K562 (cell line): ENCODE results near the gene TTC39B. TPM values are rescaled to one million over a fixed set of nuclear protein-coding genes. Genes with fewer than 3 reads are reported as not detected.

Experiments used
- ATAC-seq: fragments of 200-7000 bp; cut with Tn5 transposase; 3 replicates; pipeline ENCODE4 v1.9.1; 2020; ENCODE audit warnings: moderate library complexity
- BruUV-seq: library from RNA; stranded (reverse); fragments of 400-500 nt; replicated peaks from 2 replicates; lab custom pipeline; 2021; lab: Mats Ljungman, UMichigan
- CTCF ChIA-PET: fragments of 300-600 bp; formaldehyde crosslinking; extraction: SDS; loops from one replicate; lab custom pipeline; 2021; ENCODE audit warnings: low intra/inter-chr PET ratio; lab: Yijun Ruan, JAX
- POLR2A ChIA-PET: fragments of 300-600, 350-650 bp; sonication (Branson Sonifier 250); formaldehyde crosslinking; extraction: SDS; loops from one replicate; lab custom pipeline; 2021; ENCODE audit warnings: antibody characterized with exemption, inconsistent platforms; lab: Yijun Ruan, JAX
- DNase-seq, 4 experiments: peaks; one replicate each; pipeline versions ENCODE4 v3.0.0 to v3.0.0-alpha.2; 2011 to 2018; ENCODE audit warnings: low spot score in 3 of 4, mixed read lengths in 3 of 4; ENCODE audit errors: extremely low read depth in 1 of 4
- FAIRE-seq: peaks from 2 replicates; lab custom pipeline; 2011; peaks lifted over from hg19 to GRCh38; lab: Jason Lieb, UNC
- H2AFZ ChIP-seq: 2 replicates; pipeline ENCODE4 v1.6.0; 2011; ENCODE audit warnings: low read depth, low read length, control low read depth, inconsistent platforms
- H3K27ac ChIP-seq: fragments of 200-600 bp; 3 replicates; pipeline ENCODE4 v1.8.0; 2011; ENCODE audit warnings: low read depth, mild to moderate bottlenecking, control low read depth, inconsistent platforms, low read length, moderate library complexity, mixed read lengths; ENCODE audit errors: extremely low read depth
- H3K27me3 ChIP-seq, 2 experiments: fragments of 300-600 bp in 1 of 2; 2 replicates in 1 of 2; 3 replicates in 1 of 2; pipeline versions ENCODE4 v1.6.0 to v1.8.0; 2011; ENCODE audit warnings: inconsistent platforms in 2 of 2, low read length in 2 of 2, mild to moderate bottlenecking in 1 of 2, mixed read lengths in 1 of 2, moderate library complexity in 1 of 2; ENCODE audit not compliant: control insufficient read depth in 2 of 2, insufficient read depth in 2 of 2
- H3K36me3 ChIP-seq: fragments of 300-600 bp; 3 replicates; pipeline ENCODE4 v1.8.0; 2011; ENCODE audit warnings: mild to moderate bottlenecking, low read length, inconsistent platforms; ENCODE audit not compliant: control insufficient read depth, insufficient read depth
- H3K4me1 ChIP-seq, 2 experiments: fragments of 200-600 bp in 1 of 2; replicated peaks in 1 of 2; 2 replicates in 1 of 2; 3 replicates in 1 of 2; pipeline versions ENCODE4 v1.5.1 to v1.8.0; 2011; ENCODE audit warnings: inconsistent platforms in 2 of 2, low read length in 2 of 2, mild to moderate bottlenecking in 1 of 2, mixed read lengths in 1 of 2, moderate library complexity in 1 of 2; ENCODE audit not compliant: control insufficient read depth in 2 of 2, insufficient read depth in 2 of 2
- H3K4me2 ChIP-seq: 2 replicates; pipeline ENCODE4 v1.6.1; 2011; ENCODE audit warnings: low read length, control low read depth, inconsistent platforms, mixed read lengths; ENCODE audit not compliant: insufficient read depth
- H3K4me3 ChIP-seq: fragments of 200-600 bp; sonication (generic), shearing (Covaris generic); 2 replicates; pipeline ENCODE4 v1.5.1; 2016; ENCODE audit warnings: control low read depth, inconsistent platforms
- H3K79me2 ChIP-seq: fragments of 200-600 bp; 3 replicates; pipeline ENCODE4 v1.8.0; 2011; ENCODE audit warnings: low read length, inconsistent platforms; ENCODE audit not compliant: control insufficient read depth, insufficient read depth
- H3K9ac ChIP-seq, 2 experiments: 2 replicates each; pipeline versions ENCODE4 v1.6.0 to v1.6.1; 2011; ENCODE audit warnings: low read depth in 2 of 2, low read length in 2 of 2, control low read depth in 1 of 2, inconsistent platforms in 1 of 2, mild to moderate bottlenecking in 1 of 2, mixed read lengths in 1 of 2; ENCODE audit not compliant: insufficient read depth in 1 of 2
- H3K9me1 ChIP-seq: one replicate; pipeline ENCODE4 v1.6.0; 2011; ENCODE audit warnings: inconsistent platforms, mild to moderate bottlenecking, low read length, moderate library complexity; ENCODE audit not compliant: control insufficient read depth, insufficient read depth
- H3K9me3 ChIP-seq: replicated peaks from 2 replicates; pipeline ENCODE4 v1.5.1; 2011; ENCODE audit warnings: low read depth, low read length, inconsistent platforms; ENCODE audit not compliant: control insufficient read depth, insufficient read depth
- H4K20me1 ChIP-seq: replicated peaks from 2 replicates; pipeline ENCODE4 v1.6.1; 2011; ENCODE audit warnings: low read length, inconsistent platforms, mixed read lengths; ENCODE audit not compliant: control insufficient read depth, insufficient read depth
- NR4A1 ChIP-seq, 2 experiments: fragments of 250-450 bp in 1 of 2; fragments of 450-650 bp in 1 of 2; sonication (Bioruptor Pico) in 1 of 2; IDR thresholded peaks; 2 replicates each; pipeline versions ENCODE4 v1.4.0 to v1.6.1; 2016 to 2020; ENCODE audit warnings: mild to moderate bottlenecking in 2 of 2, missing compliant biosample characterization in 1 of 2, missing genetic modification characterization in 1 of 2, moderate library complexity in 1 of 2
- RAD21 ChIP-seq, 2 experiments: fragments of 250-450 bp in 1 of 2; fragments of 450-650 bp in 1 of 2; sonication (Bioruptor Pico) in 1 of 2; formaldehyde crosslinking in 1 of 2; IDR thresholded peaks in 1 of 2; conservative IDR thresholded peaks in 1 of 2; 2 replicates each; pipeline versions ENCODE4 v1.4.0 to v1.8.0; 2020 to 2022; ENCODE audit warnings: mild to moderate bottlenecking in 2 of 2, moderate library complexity in 1 of 2
- SMC3 ChIP-seq: conservative IDR thresholded peaks from 2 replicates; pipeline ENCODE4 v1.6.1; 2011; ENCODE audit warnings: low read depth, low read length, improper control_type of control experiment; ENCODE audit not compliant: insufficient read depth
- ZNF175 ChIP-seq: fragments of 200-800 bp; sonication (Bioruptor generic); IDR thresholded peaks from 2 replicates; pipeline ENCODE4 v1.6.1; 2016; ENCODE audit warnings: low read depth, mild to moderate bottlenecking, missing genetic modification characterization, missing compliant biosample characterization
- whole genome bisulfite sequencing: fragments of 100-300 bp; shearing (Covaris generic); methylation state at CpG from one replicate; pipeline ENCODE4 v1.1.6; 2016; ENCODE audit warnings: low coverage, mixed read lengths; ENCODE audit not compliant: insufficient coverage; ENCODE audit errors: missing lambda C conversion rate; 5-methylcytosine and 5-hydroxymethylcytosine counted together
- in situ Hi-C: fragments of 300-500 bp; cut with MboI; formaldehyde crosslinking; loops from 4 replicates; pipeline ENCODE4 v1.15.0; 2018; ENCODE audit warnings: inconsistent platforms, mixed read lengths
- intact Hi-C: fragments of 100-400 bp; cut with micrococcal nuclease; formaldehyde crosslinking; loops from 2 replicates; pipeline ENCODE4 v1.14.2; 2022
- polyA plus RNA-seq, 8 experiments: library from polyadenylated mRNA; depleted of rRNA in 4 of 8; stranded (reverse) in 5 of 8; unstranded in 3 of 8; fragments of >200 nt; fragmentation: Nextera tagmentation in 2 of 8; fragmentation: Illumina TruSeq in 1 of 8; extraction: Ambion mirVana in 2 of 8; extraction: Trizol in 1 of 8; gene quantifications; 2 replicates each; pipeline versions ENCODE4 v1.2.1 to v1.2.3, GENCODE V29; 2011 to 2014; ENCODE audit warnings: inconsistent platforms in 1 of 8, missing spikeins in 1 of 8
- total RNA-seq, 7 experiments: library from RNA; depleted of rRNA in 6 of 7; stranded (reverse); fragments of >200 nt in 6 of 7; fragmentation: Illumina TruSeq in 2 of 7; extraction: Trizol in 2 of 7; gene quantifications; 2 replicates each; pipeline versions ENCODE4 v1.2.1 to v1.2.3, GENCODE V29; 2011 to 2021; ENCODE audit warnings: low replicate concordance in 1 of 7
- TF ChIP-seq, protein P1 (sequence below), 3 experiments: IDR thresholded peaks in 2 of 3; conservative IDR thresholded peaks in 1 of 3; 2 replicates each; pipeline ENCODE4 v1.5.1; 2011 to 2012; ENCODE audit warnings: low read length in 3 of 3, mild to moderate bottlenecking in 3 of 3, control low read depth in 2 of 3, improper control_type of control experiment in 1 of 3, inconsistent platforms in 1 of 3, low read depth in 1 of 3, mixed read lengths in 1 of 3, moderate library complexity in 1 of 3; ENCODE audit not compliant: insufficient read depth in 2 of 3
- TF ChIP-seq, protein P2 (sequence below), 2 experiments: fragments of 450-650 bp; formaldehyde crosslinking in 1 of 2; IDR thresholded peaks; 2 replicates each; pipeline versions ENCODE4 v1.4.0 to v1.6.1; 2014 to 2020; ENCODE audit warnings: mild to moderate bottlenecking in 2 of 2, borderline replicate concordance in 1 of 2, low read depth in 1 of 2

The TTC39B gene
- total and polyA plus RNA-seq, 9 of the 15 experiments (the other 6 are each of a cell fraction or from before 2014, with no cell fraction given): 0.32 to 1.2 (median 0.95) TPM

DNA sequence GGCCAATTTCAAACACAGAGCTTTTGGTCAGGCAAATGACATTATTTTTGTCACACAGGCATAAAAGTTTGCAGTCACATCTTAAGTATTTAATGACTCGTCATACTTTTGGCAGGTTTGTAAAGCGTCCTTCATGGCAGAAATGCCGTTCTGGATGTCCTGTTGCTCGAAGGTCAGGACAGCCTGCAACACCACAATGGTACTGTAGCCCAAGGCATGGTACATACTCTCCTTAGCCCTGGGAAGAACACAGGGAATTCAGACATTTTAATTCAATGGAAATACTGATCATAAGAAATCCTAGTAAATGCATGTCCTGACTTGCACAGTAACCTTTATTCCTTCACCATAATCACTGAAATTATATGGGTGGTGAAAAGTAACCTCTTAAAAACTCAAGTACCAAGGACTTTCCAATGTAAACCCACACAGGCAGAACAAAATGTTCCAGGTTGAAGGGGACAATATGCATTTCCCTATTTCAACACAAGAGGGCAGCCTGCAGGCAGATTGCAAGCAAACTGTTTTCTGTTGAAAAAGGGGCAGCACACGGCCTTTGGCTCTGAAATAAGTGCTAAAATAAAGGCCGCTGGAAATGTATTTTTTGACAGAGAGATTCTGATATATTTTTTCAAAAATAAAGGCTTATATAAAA is 95.7 kb downstream of the TTC39B start:
- H3K27ac ChIP-seq: no peak overlapping the region
- H3K4me1 ChIP-seq: no peaks in the 10 kb centered on the region
- FAIRE-seq (no peak), ATAC-seq (peak; percentile 58; the same call in 1 of the 3 replicates), DNase-seq (peak; percentile 21 to 62 (median 30))
- H3K79me2 ChIP-seq: no peaks in the 10 kb centered on the region
- no peaks in the 10 kb centered on the region for H3K27me3 ChIP-seq
- H3K36me3 ChIP-seq: no peaks in the 10 kb centered on the region
- no peaks in the 10 kb centered on the region for H3K9me1 ChIP-seq
- intact Hi-C loops: loop anchor here (1.0 to 5.0 kb wide), 2 partner anchors 206 to 395 kb away; no protein-coding TSS in a partner anchor
- ChIA-PET POLR2A (no interaction called here), CTCF (interaction anchor here (0.6 to 1.5 kb wide), 3 partner anchors 48 to 432 kb away, joined by 3 to 8 read pairs (median 3); no protein-coding TSS in a partner anchor)
- H3K4me3 ChIP-seq: no peak overlapping the region
- TF ChIP-seq NR4A1 (CRISPR knock-in tag; IDR thresholded peaks at IDR 0.05) (no peak), NR4A1 (tag; IDR thresholded peaks at IDR 0.05) (no peak), SMC3 (peak; percentile 74), RAD21 (CRISPR knock-in tag; conservative IDR thresholded peaks at IDR 0.05 in 1 of 2, IDR thresholded peaks at IDR 0.05 in 1 of 2) (peak; percentile 65 to 72), ZNF175 (no peak)
- TF ChIP-seq, protein P1, sequence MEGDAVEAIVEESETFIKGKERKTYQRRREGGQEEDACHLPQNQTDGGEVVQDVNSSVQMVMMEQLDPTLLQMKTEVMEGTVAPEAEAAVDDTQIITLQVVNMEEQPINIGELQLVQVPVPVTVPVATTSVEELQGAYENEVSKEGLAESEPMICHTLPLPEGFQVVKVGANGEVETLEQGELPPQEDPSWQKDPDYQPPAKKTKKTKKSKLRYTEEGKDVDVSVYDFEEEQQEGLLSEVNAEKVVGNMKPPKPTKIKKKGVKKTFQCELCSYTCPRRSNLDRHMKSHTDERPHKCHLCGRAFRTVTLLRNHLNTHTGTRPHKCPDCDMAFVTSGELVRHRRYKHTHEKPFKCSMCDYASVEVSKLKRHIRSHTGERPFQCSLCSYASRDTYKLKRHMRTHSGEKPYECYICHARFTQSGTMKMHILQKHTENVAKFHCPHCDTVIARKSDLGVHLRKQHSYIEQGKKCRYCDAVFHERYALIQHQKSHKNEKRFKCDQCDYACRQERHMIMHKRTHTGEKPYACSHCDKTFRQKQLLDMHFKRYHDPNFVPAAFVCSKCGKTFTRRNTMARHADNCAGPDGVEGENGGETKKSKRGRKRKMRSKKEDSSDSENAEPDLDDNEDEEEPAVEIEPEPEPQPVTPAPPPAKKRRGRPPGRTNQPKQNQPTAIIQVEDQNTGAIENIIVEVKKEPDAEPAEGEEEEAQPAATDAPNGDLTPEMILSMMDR (IDR thresholded peaks at IDR 0.05 in 2 of 3, conservative IDR thresholded peaks at IDR 0.05 in 1 of 3; ENCODE audit: insufficient read depth in 2 of 3, low read depth in 1 of 3, low read length in 3 of 3): peak; percentile 64 to 69 (median 64)
- TF ChIP-seq, protein P2, sequence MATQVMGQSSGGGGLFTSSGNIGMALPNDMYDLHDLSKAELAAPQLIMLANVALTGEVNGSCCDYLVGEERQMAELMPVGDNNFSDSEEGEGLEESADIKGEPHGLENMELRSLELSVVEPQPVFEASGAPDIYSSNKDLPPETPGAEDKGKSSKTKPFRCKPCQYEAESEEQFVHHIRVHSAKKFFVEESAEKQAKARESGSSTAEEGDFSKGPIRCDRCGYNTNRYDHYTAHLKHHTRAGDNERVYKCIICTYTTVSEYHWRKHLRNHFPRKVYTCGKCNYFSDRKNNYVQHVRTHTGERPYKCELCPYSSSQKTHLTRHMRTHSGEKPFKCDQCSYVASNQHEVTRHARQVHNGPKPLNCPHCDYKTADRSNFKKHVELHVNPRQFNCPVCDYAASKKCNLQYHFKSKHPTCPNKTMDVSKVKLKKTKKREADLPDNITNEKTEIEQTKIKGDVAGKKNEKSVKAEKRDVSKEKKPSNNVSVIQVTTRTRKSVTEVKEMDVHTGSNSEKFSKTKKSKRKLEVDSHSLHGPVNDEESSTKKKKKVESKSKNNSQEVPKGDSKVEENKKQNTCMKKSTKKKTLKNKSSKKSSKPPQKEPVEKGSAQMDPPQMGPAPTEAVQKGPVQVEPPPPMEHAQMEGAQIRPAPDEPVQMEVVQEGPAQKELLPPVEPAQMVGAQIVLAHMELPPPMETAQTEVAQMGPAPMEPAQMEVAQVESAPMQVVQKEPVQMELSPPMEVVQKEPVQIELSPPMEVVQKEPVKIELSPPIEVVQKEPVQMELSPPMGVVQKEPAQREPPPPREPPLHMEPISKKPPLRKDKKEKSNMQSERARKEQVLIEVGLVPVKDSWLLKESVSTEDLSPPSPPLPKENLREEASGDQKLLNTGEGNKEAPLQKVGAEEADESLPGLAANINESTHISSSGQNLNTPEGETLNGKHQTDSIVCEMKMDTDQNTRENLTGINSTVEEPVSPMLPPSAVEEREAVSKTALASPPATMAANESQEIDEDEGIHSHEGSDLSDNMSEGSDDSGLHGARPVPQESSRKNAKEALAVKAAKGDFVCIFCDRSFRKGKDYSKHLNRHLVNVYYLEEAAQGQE (IDR thresholded peaks at IDR 0.05; ENCODE audit: borderline replicate concordance): peak; percentile 31; the same call in 1 of the 2 replicates
- TF ChIP-seq, protein P2 (CRISPR knock-in tag; IDR thresholded peaks at IDR 0.05; ENCODE audit: low read depth): no peak
- BruUV-seq: no TSS peak
- in situ Hi-C loops: loop anchor here (10.0 to 25.0 kb wide), 2 partner anchors 204 to 401 kb away; no protein-coding TSS in a partner anchor
- H3K9ac ChIP-seq: no peak overlapping the region
- no peak overlapping the region for H3K4me2 ChIP-seq
- no peak overlapping the region for H2AFZ ChIP-seq
- no peaks in the 10 kb centered on the region for H4K20me1 ChIP-seq
- H3K9me3 ChIP-seq: no peaks in the 10 kb centered on the region
- 0% methylated on average over 6 of the region's 6 CpGs for WGBS
